Activated CD4-positive, alpha-beta T cell treated with anti-CD3 and anti-CD28 coated beads for 4 hours (primary cell): Measurements from ENCODE around the gene MECR.
A peak's percentile ranks its signal among the peaks of the same experiment; 100 is the strongest.
"Not testable (repeated sequence)": the region's sequence is repeated elsewhere in the genome, so short reads cannot be mapped to it uniquely, and the experiment has no call there.

ENCODE experiments used
- DNase-seq, 2 donors: peaks; one replicate each; pipeline ENCODE4 v3.0.0-alpha.2; 2020

Gene MECR

GRCh38 chr1:29235955-29236711, 5.4 kb upstream of the MECR start, which contains the start of gene PTPRU:
Gene PTPRU, plus strand, starts transcription at chr1:29236522. Its CDS starts 123 bp downstream, at chr1:29236645.
- DNase-seq = peak; percentile 77

DNA sequence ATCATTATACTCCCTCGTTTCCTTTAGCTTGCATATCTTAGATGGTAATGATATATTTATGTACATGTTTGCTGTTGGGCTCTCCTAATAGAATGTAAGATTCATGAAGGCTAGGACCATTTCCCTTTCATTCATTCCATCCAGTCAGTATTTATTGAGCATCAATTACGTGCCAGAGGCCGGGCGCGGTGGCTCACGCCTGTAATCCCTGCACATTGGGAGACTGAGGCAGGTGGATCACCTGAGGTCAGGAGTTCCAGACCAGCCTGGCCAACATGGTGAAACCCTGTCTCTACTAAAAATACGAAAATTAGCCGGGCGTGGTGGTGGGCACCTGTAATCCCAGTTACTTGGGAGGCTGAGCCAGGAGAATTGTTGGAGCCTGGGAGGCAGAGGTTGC, 4.1 kb upstream of the MECR start:
- not testable (repeated sequence) for DNase-seq

- DNase-seq = no peak
Measured at GRCh38 chr1:29234471-29234870, 3.7 kb upstream of the MECR start.

DNA sequence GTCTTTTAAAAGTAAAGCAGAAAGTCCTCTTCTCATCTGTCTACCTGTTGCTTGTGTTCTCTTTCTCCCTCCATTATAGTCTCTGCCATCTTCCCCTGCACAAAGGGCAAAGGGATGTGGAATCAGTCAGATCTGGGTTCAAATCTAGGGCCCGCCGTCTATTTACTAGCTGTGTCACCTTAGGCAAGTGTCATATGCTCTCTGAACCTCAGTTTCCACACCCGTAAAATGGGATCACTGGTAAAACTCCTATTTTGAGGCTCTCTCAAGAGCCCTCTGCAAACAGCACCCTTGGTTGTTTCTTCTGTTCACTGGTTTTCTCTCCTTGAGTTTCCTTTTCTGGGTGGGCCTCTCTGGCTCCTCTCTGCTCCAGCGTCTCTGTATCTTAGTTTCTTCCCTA, 3.0 kb upstream of the MECR start:
- DNase-seq = no peak

DNA sequence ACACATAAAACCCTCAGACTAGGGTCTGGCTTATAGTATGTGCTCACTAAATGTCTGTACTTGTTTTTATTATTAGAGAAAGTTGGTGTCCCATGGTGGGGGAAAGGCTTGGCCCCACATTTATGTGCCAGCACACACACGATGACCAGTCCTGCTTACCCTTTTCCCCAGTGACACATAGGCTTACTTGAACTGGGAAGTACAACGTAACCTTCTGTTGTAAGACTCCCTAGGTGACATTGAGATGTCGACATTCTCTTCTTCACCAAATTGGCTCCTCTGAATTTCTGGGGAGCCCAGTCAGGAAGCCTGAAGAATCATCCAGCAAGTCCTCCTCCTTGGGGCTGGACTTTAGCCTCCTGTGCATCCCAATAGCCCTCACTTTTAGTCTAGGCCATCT, 1.7 kb upstream of the MECR start:
- no peak for DNase-seq

GRCh38 chr1:29230204-29230552, 556 bp downstream of the MECR start:
- DNase-seq = no peak

DNA sequence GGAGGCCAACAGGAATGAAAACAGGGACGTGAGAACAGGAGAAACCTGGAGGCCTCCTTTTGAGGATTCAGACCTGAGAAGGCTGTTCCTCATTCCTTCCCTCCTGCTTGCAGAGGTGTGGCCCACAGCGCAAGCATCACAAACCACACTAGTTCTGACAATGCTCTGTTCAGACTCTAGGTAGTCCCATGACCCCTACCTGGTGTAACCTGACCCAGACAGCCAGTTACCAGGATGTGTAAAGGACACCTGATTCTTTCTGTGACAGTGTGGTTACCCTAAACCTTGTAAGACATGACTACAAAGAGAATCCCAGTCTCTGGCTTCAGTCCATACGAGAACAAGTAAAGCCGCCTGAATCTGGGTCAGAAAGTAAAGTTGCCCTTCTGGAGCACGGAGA, 3.2 kb downstream of the MECR start:
- no peak for DNase-seq

GRCh38 chr1:29225361-29225760, 5.4 kb downstream of the MECR start:
- no peak for DNase-seq

GRCh38 chr1:29224356-29224837, 6.3 kb downstream of the MECR start:
- no peak for DNase-seq

DNA sequence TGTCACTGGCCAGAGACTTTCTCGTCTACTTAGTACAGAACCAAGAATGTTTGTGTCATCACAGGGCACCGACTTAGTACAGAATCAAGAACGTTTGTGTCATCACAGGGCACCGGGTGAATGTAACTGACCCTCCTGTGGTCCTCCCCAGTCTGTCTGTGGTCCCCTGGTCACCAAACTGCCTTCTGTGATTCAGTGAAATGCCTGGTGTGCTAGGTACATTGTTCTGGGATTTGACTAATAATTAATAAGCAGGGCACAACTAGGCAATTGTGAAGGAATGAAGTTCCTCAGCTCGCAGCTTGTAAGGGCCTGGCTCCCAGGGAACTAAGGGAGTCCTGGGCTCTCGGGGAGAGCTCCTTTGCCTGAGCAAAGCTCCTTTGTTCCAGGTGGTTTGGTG, 7.2 kb downstream of the MECR start:
- DNase-seq = no peak

DNA sequence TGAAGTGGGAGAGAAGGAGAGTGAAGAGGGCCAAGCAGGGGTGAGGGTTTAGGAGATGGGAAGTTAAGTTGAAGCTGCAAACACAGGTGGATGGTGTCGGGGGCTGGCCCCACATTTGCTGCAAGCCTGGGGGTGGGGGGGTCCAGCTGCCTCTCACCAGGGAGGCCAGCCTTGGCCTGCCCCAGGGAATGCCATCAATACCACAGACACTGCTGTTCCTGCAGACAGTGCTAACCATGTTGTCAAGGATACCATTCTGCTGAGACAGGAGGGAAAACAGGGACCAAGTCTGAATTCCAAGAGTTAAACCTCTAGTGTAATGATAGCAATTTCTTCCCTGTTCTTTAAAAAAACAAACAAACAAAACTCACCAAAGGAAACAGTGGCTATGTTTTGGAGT, 8.0 kb downstream of the MECR start:
- DNase-seq = no peak

DNA sequence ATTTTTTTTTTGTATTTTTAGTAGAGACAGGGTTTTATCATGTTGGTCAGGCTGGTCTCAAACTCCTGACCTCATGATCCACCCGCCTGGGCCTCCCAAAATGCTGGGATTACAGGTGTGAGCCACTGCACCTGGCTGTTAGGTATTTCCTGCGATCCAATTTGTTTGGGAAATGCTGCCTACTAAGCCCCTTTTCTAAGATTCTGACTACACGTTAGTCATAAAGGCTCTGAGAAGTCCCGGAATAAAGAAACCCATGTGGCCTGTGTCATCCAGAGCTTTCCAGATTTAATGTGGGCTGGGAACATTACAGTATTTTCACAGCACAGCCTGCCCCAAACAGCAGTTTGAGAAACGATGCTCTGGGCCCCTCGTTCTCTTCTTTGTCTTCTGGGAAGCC, 8.5 kb downstream of the MECR start:
- DNase-seq = not testable (repeated sequence)

GRCh38 chr1:29221296-29221695, 9.4 kb downstream of the MECR start:
- no peak for DNase-seq

DNA sequence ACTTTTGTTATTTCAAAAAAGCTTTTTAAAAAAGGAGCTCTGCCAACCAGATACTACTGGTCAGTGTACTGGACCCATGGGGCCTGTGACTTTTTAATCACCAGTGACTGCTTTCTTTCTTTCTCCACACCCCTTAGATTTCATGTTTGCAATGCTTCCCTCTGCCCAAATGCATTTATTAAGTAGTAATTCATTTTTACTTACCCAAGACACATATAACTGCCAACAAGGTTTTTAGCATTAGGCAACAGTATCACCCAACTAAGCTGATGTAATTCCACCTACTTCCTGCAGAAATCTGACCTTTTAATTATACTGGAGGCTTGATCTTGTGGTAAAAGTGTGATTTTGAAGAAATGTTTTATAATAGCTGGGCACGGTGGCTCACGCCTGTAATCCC, 12.5 kb downstream of the MECR start:
- no peak for DNase-seq

DNA sequence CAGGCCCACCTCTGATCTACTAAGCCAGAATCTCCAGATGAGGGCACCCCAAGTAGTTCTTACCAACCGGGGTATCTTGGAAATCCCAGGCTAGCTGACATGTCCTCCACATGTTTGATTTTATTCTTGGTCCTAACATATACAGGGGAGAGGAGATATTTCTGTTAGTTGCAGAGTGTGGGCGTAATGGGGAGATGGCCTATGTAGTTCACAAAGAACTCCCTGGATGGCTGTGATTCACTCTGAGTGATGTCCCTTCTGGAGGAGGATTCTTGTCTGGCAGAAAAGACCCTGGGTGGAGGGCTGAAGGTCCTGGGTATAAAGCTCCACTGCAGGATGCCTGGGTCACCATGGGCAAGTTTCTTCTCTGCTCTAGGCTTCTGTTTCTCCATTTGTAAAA, 13.1 kb downstream of the MECR start:
- DNase-seq = no peak

GRCh38 chr1:29213055-29213454, 17.7 kb downstream of the MECR start:
- DNase-seq = no peak

DNA sequence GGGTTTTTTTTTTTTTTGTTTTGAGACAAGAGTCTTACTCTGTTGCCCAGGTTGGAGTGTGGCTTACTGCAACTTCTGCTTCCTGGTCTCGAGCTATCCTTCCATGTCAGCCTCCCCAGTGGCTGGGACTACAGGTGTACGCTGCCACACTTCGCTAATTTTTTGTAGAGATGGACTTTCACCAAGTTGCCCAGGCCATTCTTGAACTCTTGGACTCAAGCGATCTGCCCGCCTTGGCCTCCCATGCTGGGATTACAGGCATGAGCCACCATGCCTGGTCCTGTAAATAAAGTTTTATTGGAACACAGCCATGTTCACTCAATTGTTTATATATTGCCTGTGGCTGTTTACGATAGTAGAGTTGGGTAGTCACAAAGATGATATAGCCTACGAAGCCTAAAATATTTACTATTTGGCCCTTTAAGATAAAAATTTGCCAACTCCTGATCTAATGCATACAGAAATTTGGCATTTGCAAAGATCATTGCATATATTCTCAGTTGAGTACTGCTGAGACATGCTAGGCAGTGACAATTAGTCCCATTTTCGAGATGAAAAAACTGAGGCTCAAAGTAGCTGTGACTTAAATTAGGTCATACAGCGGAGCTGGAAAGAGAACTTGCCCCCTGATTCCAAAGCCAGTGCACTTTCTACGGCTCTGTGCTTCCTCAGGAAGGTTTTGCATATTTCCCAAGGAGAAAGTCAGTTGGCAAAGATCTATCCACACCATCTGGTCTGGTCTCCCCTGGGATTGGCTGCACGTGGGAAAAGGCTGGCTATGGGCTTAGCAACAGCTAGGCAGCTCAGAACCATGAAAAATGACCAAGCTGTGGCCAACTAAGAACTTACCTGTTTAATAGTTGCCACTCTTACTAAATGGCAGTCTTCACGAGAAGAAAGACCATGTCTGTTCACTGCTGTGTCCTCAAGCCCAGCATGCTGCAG, 19.4 kb downstream of the MECR start:
- DNase-seq = no peak

- no peak for DNase-seq
Measured at GRCh38 chr1:29210278-29211085, 20.3 kb downstream of the MECR start.

DNA sequence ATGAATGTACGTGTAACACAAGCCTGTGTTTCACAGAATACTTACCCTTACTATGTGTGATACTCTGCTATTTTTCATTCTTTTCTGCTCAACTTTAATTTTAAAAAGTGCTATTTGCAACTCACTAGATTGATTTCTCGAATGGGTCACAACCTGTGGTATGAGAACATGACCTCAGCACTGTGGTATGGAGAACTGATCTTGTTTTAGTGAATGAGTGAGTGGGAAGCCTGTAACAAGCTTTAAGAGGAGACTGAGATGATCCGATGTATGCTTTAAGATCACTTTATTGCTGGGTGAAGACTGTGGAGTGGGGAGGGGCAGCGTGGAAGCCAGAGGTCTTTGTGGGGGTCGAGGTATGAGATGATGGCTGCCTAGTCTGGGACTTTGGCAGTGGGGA, 21.6 kb downstream of the MECR start:
- no peak for DNase-seq

DNA sequence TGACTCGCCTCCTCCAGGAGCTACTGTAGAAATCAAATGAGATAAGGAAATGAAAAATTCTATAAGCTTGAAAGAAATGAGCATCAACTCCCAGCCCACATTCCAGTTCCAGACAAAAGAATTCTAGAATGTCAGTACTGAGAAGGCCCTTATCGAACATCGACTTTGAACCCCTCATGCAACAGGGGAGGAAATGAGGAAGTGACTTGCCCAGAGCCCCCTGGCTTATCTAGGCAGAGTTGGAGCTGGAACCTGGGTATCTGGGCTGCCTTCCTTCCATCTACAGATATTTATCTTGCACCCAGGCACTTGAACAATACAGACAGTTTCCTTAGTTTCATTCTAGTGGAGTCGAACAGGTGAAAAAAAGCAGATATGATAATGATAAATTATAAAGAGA, 22.3 kb downstream of the MECR start:
- DNase-seq = no peak

GRCh38 chr1:29202584-29203340, 28.0 kb downstream of the MECR start:
- DNase-seq = peak; percentile 87 to 94

GRCh38 chr1:29202053-29202452, 28.7 kb downstream of the MECR start:
- no peak for DNase-seq
